Activated naive CD4-positive, alpha-beta T cell treated with anti-CD3 and anti-CD28 coated beads, Interleukin-2, amount 50 U/mL, for 72 hours (primary cell): ENCODE data around the gene BRD4. TPM values are rescaled to one million over a fixed set of nuclear protein-coding genes. Genes with fewer than 3 reads are reported as not detected.

ENCODE experiments used
- ATAC-seq, 2 donors: fragments of 150-1000 bp; cut with Tn5 transposase; 2 replicates each; pipeline ENCODE4 v1.10.0; 2021; ENCODE audit warnings: mild to moderate bottlenecking in 2 of 2, moderate library complexity in 2 of 2
- DNase-seq, 2 donors: peaks; one replicate each; pipeline ENCODE4 v3.0.0; 2021 to 2022; ENCODE audit warnings: low spot score in 2 of 2
- H3K27ac Mint-ChIP-seq, 2 donors: one replicate each; pipeline ENCODE4 v1.8.0; 2022; ENCODE audit warnings: mild to moderate bottlenecking in 2 of 2, mixed read lengths in 2 of 2
- H3K36me3 Mint-ChIP-seq, 2 donors: one replicate each; pipeline ENCODE4 v1.8.0; 2022; ENCODE audit warnings: mixed read lengths in 2 of 2
- H3K9me3 Mint-ChIP-seq, 2 donors: one replicate each; pipeline ENCODE4 v1.8.0; 2022; ENCODE audit warnings: mixed read lengths in 2 of 2
- total RNA-seq, 2 donors: library from RNA; stranded (reverse); gene quantifications; one replicate each; pipeline ENCODE4 v1.2.3, GENCODE V29; 2022

BRD4 gene
- total RNA-seq, 2 donors from 2014 or later, result 108 to 114 TPM

DNA sequence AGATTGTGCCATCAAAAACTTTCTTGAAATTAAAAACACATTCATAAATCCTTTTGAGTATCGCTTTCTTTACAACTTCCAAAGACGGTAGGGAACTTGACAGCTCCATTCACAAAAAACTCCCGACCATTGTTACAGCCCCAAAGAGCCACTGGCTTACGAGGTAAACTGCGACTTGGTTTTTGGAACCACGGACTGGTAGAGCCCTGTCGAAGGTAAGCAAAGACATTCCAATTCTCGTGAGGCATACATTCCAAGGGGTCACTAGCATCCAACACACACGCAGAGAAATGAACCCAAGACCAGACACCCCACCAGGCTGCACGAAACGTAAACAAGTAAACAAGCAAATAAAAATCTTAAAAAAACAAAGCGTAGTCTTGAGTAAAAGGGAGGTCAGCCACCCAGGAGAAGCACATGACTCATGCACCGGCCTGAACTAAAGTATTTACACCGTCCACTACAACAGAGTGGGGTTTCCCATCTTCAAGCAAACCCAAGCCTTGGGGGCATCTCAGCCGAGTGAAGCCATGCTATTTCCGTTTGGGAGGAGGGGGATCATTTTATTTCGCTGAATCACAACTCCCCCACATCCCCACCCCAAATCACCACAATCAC is 1.4 kb downstream of the BRD4 start:
- peak in 1 of 2 donors; percentile 41 for ATAC-seq
- peaks cover 13 to 29% of the 10 kb centered on the region in 2 donors for H3K36me3 Mint-ChIP-seq
- DNase-seq, result no peak
- no peaks in the 10 kb centered on the region for H3K9me3 Mint-ChIP-seq
- peak overlapping the region; percentile 91 to 99 for H3K27ac Mint-ChIP-seq

- ATAC-seq (no peak), DNase-seq (no peak)
- Mint-ChIP-seq H3K27ac (no peak overlapping the region), H3K36me3 (peaks cover 13 to 33% of the 10 kb centered on the region in 2 donors), H3K9me3 (peaks cover 0 to 3% of the 10 kb centered on the region in 2 donors)
Observed at GRCh38 chr19:15328312-15328711, 4.0 kb downstream of the BRD4 start.

- no peak for DNase-seq
- peak in 1 of 2 donors; percentile 27 for ATAC-seq
- peaks cover 0 to 11% of the 10 kb centered on the region in 2 donors for H3K9me3 Mint-ChIP-seq
- peak overlapping the region; percentile 38 to 95 for H3K27ac Mint-ChIP-seq
- peaks cover 0 to 27% of the 10 kb centered on the region in 2 donors for H3K36me3 Mint-ChIP-seq
Observed at GRCh38 chr19:15324791-15325519, 7.4 kb downstream of the BRD4 start.

- peaks cover 0 to 11% of the 10 kb centered on the region in 2 donors for H3K9me3 Mint-ChIP-seq
- ATAC-seq, result peak; percentile 54 to 62
- peak overlapping the region; percentile 21 to 50 for H3K27ac Mint-ChIP-seq
- H3K36me3 Mint-ChIP-seq, result peaks cover 0 to 18% of the 10 kb centered on the region in 2 donors
- no peak for DNase-seq
Observed at GRCh38 chr19:15323496-15324235, 8.7 kb downstream of the BRD4 start.

- H3K36me3 Mint-ChIP-seq, result peaks cover 0 to 18% of the 10 kb centered on the region in 2 donors
- H3K9me3 Mint-ChIP-seq, result peaks cover 0 to 11% of the 10 kb centered on the region in 2 donors
- peak overlapping the region in 1 of 2 donors; percentile 45 for H3K27ac Mint-ChIP-seq
- ATAC-seq, result no peak
- no peak for DNase-seq
Observed at GRCh38 chr19:15321739-15322138, 10.6 kb downstream of the BRD4 start.

GRCh38 chr19:15320116-15320515 is 12.2 kb downstream of the BRD4 start:
- ATAC-seq (no peak), DNase-seq (no peak)
- Mint-ChIP-seq H3K27ac (no peak overlapping the region), H3K36me3 (peaks cover 0 to 18% of the 10 kb centered on the region in 2 donors), H3K9me3 (peaks cover 0 to 11% of the 10 kb centered on the region in 2 donors)

DNA sequence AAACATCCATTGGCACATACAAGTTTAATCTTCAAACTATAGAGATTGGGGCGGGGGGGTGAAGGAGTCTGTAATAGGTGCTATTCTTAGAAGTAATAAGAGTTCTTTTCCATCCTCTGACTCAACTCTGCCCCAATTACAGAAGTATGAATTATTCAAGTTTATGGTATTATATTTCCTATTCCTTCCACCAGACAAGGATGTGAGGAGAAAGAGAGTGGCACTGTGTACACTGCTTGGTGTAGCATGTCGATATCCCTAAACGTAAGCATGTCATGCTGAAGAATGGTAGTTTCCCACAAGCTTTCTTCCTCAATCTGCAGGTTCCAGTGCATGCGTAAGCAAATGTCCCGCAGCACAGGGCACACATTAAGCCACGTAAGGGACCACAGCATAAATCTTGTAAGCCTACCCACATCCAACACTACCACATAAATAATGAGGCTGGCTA is 14.1 kb downstream of the BRD4 start:
- Mint-ChIP-seq H3K9me3 (peaks cover 0 to 7% of the 10 kb centered on the region in 2 donors), H3K27ac (peak overlapping the region; percentile 27 to 36)

GRCh38 chr19:15317392-15318071 is 14.8 kb downstream of the BRD4 start:
- Mint-ChIP-seq H3K36me3 (peaks cover 0 to 9% of the 10 kb centered on the region in 2 donors), H3K27ac (peak overlapping the region; percentile 63 to 94), H3K9me3 (peaks cover 0 to 6% of the 10 kb centered on the region in 2 donors)
- ATAC-seq, result peak in 1 of 2 donors; percentile 15
- DNase-seq, result no peak

More for the DNA sequence above, 14.1 kb downstream of the BRD4 start:
- ATAC-seq, result peak; percentile 58 to 60
- H3K36me3 Mint-ChIP-seq, result peaks cover 0 to 13% of the 10 kb centered on the region in 2 donors
- DNase-seq, result no peak

GRCh38 chr19:15316498-15316897 is 15.8 kb downstream of the BRD4 start:
- H3K9me3 Mint-ChIP-seq, result no peaks in the 10 kb centered on the region
- DNase-seq (no peak), ATAC-seq (peak in 1 of 2 donors; percentile 9)
- peak overlapping the region; percentile 63 to 94 for H3K27ac Mint-ChIP-seq
- H3K36me3 Mint-ChIP-seq, result peaks cover 0 to 1% of the 10 kb centered on the region in 2 donors

DNA sequence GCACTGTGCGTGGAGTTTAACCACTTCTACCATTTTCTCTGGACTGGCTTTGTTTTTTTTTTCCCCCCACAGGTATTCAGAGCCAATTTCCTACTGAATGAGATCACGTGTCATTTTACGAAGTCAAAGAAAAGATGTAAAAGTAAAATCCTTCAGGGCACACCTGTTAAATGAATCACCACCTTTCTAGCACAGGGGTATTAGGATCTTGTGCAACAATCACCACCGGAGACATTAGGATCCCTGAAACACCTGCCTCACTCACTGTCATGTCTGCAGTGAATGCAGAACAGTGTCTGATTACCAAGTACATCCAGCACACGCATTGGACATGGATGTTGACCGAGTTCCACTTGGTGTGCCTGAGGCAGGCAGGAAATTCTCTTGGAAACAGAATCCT is 17.2 kb downstream of the BRD4 start:
- Mint-ChIP-seq H3K36me3 (no peaks in the 10 kb centered on the region), H3K9me3 (no peaks in the 10 kb centered on the region), H3K27ac (peak overlapping the region; percentile 23 to 60)
- DNase-seq, result no peak
- no peak for ATAC-seq

- Mint-ChIP-seq H3K36me3 (peaks cover 0 to 9% of the 10 kb centered on the region in 2 donors), H3K27ac (no peak overlapping the region), H3K9me3 (no peaks in the 10 kb centered on the region)
- ATAC-seq (peak in 1 of 2 donors; percentile 45), DNase-seq (no peak)
Observed at GRCh38 chr19:15313649-15314279, 18.6 kb downstream of the BRD4 start.

- no peak for DNase-seq
- Mint-ChIP-seq H3K36me3 (peaks cover 0 to 9% of the 10 kb centered on the region in 2 donors), H3K27ac (peak overlapping the region in 1 of 2 donors; percentile 70), H3K9me3 (no peaks in the 10 kb centered on the region)
- ATAC-seq, result no peak
Observed at GRCh38 chr19:15307169-15307568, 25.2 kb downstream of the BRD4 start.

DNA sequence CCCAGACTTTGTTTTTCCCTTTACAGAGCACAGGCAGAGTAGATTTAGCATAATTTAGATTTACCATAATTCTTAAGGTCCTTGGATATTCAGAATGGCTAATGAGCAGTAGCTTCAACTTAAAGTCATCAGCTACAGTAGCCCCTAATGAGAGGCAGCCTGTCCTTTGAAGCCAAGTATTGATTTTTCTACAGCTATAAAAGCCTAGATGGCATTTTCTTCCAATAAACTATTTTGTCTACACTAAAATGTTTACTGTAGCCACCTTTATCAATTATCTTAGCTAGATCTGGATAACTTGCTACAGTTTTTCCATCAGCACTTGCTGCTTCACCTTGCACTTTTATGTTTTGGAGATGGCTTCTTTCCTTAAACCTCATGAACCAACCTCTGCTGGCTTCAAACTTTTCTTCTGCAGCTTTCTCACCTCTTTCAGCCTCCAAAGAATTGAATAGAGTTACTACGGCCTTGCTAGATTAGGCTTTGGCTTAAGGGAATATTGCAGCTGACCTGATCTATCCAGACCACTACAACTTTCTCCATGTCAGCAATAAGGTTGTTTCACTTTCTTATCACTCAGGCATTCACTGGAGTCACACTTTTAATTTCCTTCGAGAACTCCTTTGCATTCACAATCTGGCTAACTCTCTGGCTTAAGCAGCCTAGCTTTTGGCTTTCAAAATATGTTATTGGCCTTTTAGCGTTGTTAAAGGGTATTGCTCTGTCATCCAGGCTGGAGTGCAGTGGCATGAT is 26.6 kb downstream of the BRD4 start:
- peak overlapping the region in 1 of 2 donors; percentile 46 for H3K27ac Mint-ChIP-seq
- no peaks in the 10 kb centered on the region for H3K9me3 Mint-ChIP-seq
- no peak for DNase-seq
- no peak for ATAC-seq
- H3K36me3 Mint-ChIP-seq, result peaks cover 0 to 9% of the 10 kb centered on the region in 2 donors

DNA sequence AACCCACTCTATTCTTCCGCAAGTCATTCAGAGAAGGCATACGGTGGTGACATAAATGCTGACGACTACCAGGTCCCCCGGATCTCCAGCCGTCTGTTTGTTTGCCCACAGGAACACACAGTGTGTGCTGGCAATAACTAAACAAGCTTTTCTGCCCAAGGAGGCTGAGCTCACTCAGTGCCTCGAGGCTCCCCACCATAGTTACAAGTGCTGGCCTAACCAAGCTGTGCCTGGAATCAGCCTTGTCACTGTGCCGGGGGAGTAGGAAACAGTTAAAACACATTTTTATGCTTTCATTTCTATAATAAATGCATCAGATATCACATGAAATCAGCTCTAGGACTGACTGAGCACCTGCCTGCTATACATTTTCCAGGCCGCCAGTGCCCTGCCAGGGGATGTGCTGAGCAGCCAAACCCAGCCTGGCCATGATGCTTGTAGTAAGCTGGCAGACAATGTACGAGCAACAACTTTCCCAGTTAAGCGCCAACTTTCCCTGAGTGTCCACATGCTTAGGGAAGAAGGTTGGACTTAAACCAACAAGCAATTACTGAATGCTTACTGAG is 28.1 kb downstream of the BRD4 start:
- peaks cover 0 to 1% of the 10 kb centered on the region in 2 donors for H3K36me3 Mint-ChIP-seq
- ATAC-seq, result peak; percentile 11 to 50
- no peak for DNase-seq
- no peaks in the 10 kb centered on the region for H3K9me3 Mint-ChIP-seq
- H3K27ac Mint-ChIP-seq, result peak overlapping the region; percentile 48 to 62
